Measurements from ENCODE around the gene OST4. TPM values are rescaled to one million over a fixed set of nuclear protein-coding genes. Genes with fewer than 3 reads are reported as not detected.

The OST4 gene
- total and polyA plus RNA-seq, 10 of the 15 experiments (the other 5 are each of a cell fraction or from before 2014, with no cell fraction given): 270 to 1,543 (median 523) TPM

- H2AFZ ChIP-seq (ENCODE audit: control insufficient read depth, low read depth, low read length): no peak overlapping the region
- DNase-seq (ENCODE audit: low read depth, low spot score) (no peak), FAIRE-seq (no peak), ATAC-seq (no peak)
- peaks cover 12% of the 10 kb centered on the region for H3K79me2 ChIP-seq (ENCODE audit: control insufficient read depth, insufficient read depth, low read length)
- peaks cover 39 to 49% of the 10 kb centered on the region in 2 experiments for H3K36me3 ChIP-seq (ENCODE audit: control insufficient read depth in 2 of 2, insufficient read depth in 2 of 2, low read length in 1 of 2)
- BruUV-seq (replicated peaks): no TSS peak
- H3K27ac ChIP-seq (ENCODE audit: control insufficient read depth, insufficient read depth): no peak overlapping the region
- ChIA-PET RAD21 (ENCODE audit: unreplicated experiment) (interaction anchor here (0.9 to 4.1 kb wide), 3 partner anchors 12 to 44 kb away, joined by 4 to 31 read pairs (median 4); partner anchors contain the start of gene AGBL5), CTCF (interaction anchor here (0.9 to 5.2 kb wide), 3 partner anchors 11 to 42 kb away, joined by 4 to 26 read pairs (median 6); partner anchors contain the start of gene AGBL5), POLR2A (interaction anchor here (0.9 to 3.9 kb wide), 3 partner anchors 10 to 42 kb away, joined by 3 to 34 read pairs (median 3); partner anchors contain the start of gene AGBL5), SMC1A (ENCODE audit: uncharacterized antibody, unreplicated experiment) (interaction anchor here (1.2 to 1.4 kb wide), 2 partner anchors 20 to 34 kb away, joined by 3 to 5 read pairs; no protein-coding TSS in a partner anchor)
- H3K9me3 ChIP-seq (replicated peaks; ENCODE audit: control insufficient read depth, insufficient read depth, low read length): no peaks in the 10 kb centered on the region
- H3K4me2 ChIP-seq (ENCODE audit: control insufficient read depth, insufficient read depth): no peak overlapping the region
- no peak overlapping the region for H3K9ac ChIP-seq (ENCODE audit: control insufficient read depth, insufficient read depth, low read length)
- no peaks in the 10 kb centered on the region for H4K20me1 ChIP-seq (ENCODE audit: control insufficient read depth, insufficient read depth)
- no peaks in the 10 kb centered on the region for H3K27me3 ChIP-seq (replicated peaks in 1 of 2; ENCODE audit: control insufficient read depth in 2 of 2, insufficient read depth in 2 of 2, low read length in 1 of 2)
- peaks cover 43% of the 10 kb centered on the region for H3K4me1 ChIP-seq (ENCODE audit: control insufficient read depth, insufficient read depth, low read length)
- WGBS (ENCODE audit: insufficient coverage, insufficient replicate concordance, low lambda C conversion rate, missing lambda C conversion rate): 95% methylated on average over 6 of the region's 6 CpGs
- TF ChIP-seq SP1 (IDR thresholded peaks at IDR 0.05; ENCODE audit: low read depth, low read length) (no peak), SPI1 (IDR thresholded peaks at IDR 0.05; ENCODE audit: borderline replicate concordance, insufficient read depth, low read depth, low read length) (no peak), SMARCA5 (IDR thresholded peaks at IDR 0.05) (no peak), TCF3 (IDR thresholded peaks at IDR 0.05; ENCODE audit: borderline replicate concordance, insufficient read depth, low read depth, low read length) (no peak), GATAD2B (conservative IDR thresholded peaks at IDR 0.05; ENCODE audit: low read depth) (no peak), RAD21 (IDR thresholded peaks at IDR 0.05; ENCODE audit: insufficient read depth, low read depth, low read length) (no peak), MEF2A (IDR thresholded peaks at IDR 0.05; ENCODE audit: insufficient read depth, low read depth, low read length) (no peak), EED (IDR thresholded peaks at IDR 0.05; ENCODE audit: low read depth) (no peak), TBL1XR1 (IDR thresholded peaks at IDR 0.05; ENCODE audit: low read depth, low read length) (no peak), SUZ12 (IDR thresholded peaks at IDR 0.05; ENCODE audit: unreplicated experiment) (no peak), NRF1 (conservative IDR thresholded peaks at IDR 0.05; ENCODE audit: low read depth, low read length) (no peak), CREM (IDR thresholded peaks at IDR 0.05; ENCODE audit: low read depth) (no peak), STAT1 (conservative IDR thresholded peaks at IDR 0.05) (no peak), NFYB (IDR thresholded peaks at IDR 0.05; ENCODE audit: insufficient read depth, low read depth, low read length) (no peak), PBX3 (IDR thresholded peaks at IDR 0.05; ENCODE audit: insufficient replicate concordance, low read depth, low read length) (no peak), MYB (IDR thresholded peaks at IDR 0.05; ENCODE audit: borderline replicate concordance, low read depth, low read length) (no peak), FOXM1 (IDR thresholded peaks at IDR 0.05; ENCODE audit: low read depth, low read length) (no peak), SMAD1 (IDR thresholded peaks at IDR 0.05; ENCODE audit: low read depth, partially characterized antibody) (no peak)
- TF ChIP-seq, protein P1, sequence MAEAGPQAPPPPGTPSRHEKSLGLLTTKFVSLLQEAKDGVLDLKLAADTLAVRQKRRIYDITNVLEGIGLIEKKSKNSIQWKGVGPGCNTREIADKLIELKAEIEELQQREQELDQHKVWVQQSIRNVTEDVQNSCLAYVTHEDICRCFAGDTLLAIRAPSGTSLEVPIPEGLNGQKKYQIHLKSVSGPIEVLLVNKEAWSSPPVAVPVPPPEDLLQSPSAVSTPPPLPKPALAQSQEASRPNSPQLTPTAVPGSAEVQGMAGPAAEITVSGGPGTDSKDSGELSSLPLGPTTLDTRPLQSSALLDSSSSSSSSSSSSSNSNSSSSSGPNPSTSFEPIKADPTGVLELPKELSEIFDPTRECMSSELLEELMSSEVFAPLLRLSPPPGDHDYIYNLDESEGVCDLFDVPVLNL (IDR thresholded peaks at IDR 0.05; ENCODE audit: low read depth, low read length): no peak
- in situ Hi-C loops (cut with MboI): no loop called here
- intact Hi-C loops (cut with micrococcal nuclease; ENCODE audit: unreplicated experiment): no loop called here
- H3K4me3 ChIP-seq: no peak overlapping the region
Observed at GRCh38 chr2:27039426-27039825, 32.0 kb downstream of the OST4 start.
